ENCODE measurements around the gene NCK2.

NCK2 gene

DNA sequence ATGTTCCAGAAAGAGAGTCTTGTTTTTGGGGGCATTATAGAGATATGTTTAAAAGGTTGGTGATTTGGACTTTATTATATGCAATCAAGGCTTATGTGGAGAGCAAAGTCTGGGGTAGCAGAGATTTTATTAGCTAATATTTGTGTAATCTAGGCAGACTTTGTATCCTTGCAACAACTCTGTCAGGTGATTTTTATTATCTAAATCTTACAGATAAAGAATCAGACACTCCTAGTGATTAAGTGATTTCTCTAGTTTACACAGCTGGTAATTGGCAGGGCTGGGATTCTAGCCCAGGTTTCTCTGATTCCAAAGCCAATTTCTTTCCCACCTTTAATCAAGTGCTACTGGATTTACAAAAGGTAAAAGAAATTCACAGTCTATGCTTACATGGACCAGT lies 33.3 kb upstream of the NCK2 start:
- no peak for TF ChIP-seq ELF4 (IDR thresholded peaks at IDR 0.05)
- no peak for TF ChIP-seq HDGF (IDR thresholded peaks at IDR 0.05; ENCODE audit: borderline replicate concordance)
- no peak for TF ChIP-seq BHLHE40 (IDR thresholded peaks at IDR 0.05; ENCODE audit: borderline replicate concordance)
- no peak for TF ChIP-seq FOXM1 (IDR thresholded peaks at IDR 0.05; ENCODE audit: borderline replicate concordance)
- TF ChIP-seq CTBP1 (IDR thresholded peaks at IDR 0.05; ENCODE audit: borderline replicate concordance), result no peak
- no peak for TF ChIP-seq SP1 (IDR thresholded peaks at IDR 0.05)
- no peak for TF ChIP-seq ARNT (IDR thresholded peaks at IDR 0.05)
- TF ChIP-seq L3MBTL2 (conservative IDR thresholded peaks at IDR 0.05), result no peak
- no peak for TF ChIP-seq FOXK2 (IDR thresholded peaks at IDR 0.05)
- no peak for TF ChIP-seq ZNF384 (IDR thresholded peaks at IDR 0.05)
- TF ChIP-seq FOXA1 (IDR thresholded peaks at IDR 0.05), result no peak
- no peak for TF ChIP-seq NFRKB (IDR thresholded peaks at IDR 0.05)
- TF ChIP-seq TARDBP (IDR thresholded peaks at IDR 0.05), result no peak
- TF ChIP-seq LEF1 (IDR thresholded peaks at IDR 0.05; ENCODE audit: borderline replicate concordance), result no peak
- CTCF ChIA-PET, result no interaction called here
- POLR2A ChIA-PET, result no interaction called here
- DNase-seq (ENCODE audit: extremely low spot score), result no peak

DNA sequence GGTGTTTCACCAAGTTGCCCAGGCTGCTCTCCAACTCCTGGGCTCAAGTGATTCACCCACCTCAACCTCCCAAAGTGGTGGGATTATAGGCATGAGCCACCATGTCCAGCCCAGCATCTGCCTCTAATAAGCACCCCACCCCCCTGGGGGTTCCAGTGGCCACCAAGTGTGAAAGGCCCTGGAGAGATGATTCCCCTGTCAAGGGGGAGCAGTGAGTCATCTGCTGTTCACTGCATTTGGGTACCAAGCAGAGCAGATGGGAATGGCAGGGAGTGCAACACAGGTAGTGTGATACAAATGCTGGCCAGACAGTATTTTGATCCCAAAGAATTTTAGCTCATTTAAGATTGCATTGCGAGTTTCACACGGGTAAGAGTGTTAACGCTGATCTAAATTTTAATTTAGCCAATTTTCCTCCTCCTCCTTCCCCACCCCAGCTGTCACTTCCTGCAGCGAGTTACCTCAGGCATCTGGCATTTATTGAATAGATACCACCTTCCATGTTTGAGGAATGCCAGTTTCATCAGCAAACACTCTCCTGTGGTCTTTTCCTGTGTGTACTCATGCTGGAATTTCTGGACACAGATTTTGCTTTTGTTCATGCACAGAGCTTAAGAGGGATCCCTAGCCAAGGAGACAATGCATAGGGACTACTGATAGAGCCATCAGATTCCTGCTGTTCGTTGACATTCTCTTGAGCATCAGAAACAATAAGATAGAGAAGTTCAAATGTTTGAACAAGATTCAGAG lies 32.4 kb upstream of the NCK2 start:
- no peak for DNase-seq (ENCODE audit: extremely low spot score)
- no peak for TF ChIP-seq FOXK2 (IDR thresholded peaks at IDR 0.05)
- TF ChIP-seq HDGF (IDR thresholded peaks at IDR 0.05; ENCODE audit: borderline replicate concordance), result no peak
- TF ChIP-seq SP1 (IDR thresholded peaks at IDR 0.05), result no peak
- TF ChIP-seq ZNF384 (IDR thresholded peaks at IDR 0.05), result no peak
- no peak for TF ChIP-seq FOXM1 (IDR thresholded peaks at IDR 0.05; ENCODE audit: borderline replicate concordance)
- no peak for TF ChIP-seq FOXA1 (IDR thresholded peaks at IDR 0.05)
- no peak for TF ChIP-seq SUZ12 (IDR thresholded peaks at IDR 0.05)
- no peak for TF ChIP-seq ELF4 (IDR thresholded peaks at IDR 0.05)
- TF ChIP-seq, protein P1, sequence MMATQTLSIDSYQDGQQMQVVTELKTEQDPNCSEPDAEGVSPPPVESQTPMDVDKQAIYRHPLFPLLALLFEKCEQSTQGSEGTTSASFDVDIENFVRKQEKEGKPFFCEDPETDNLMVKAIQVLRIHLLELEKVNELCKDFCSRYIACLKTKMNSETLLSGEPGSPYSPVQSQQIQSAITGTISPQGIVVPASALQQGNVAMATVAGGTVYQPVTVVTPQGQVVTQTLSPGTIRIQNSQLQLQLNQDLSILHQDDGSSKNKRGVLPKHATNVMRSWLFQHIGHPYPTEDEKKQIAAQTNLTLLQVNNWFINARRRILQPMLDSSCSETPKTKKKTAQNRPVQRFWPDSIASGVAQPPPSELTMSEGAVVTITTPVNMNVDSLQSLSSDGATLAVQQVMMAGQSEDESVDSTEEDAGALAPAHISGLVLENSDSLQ (IDR thresholded peaks at IDR 0.05), result no peak
- no peak for TF ChIP-seq TARDBP (IDR thresholded peaks at IDR 0.05)
- no peak for TF ChIP-seq NFRKB (IDR thresholded peaks at IDR 0.05)
- ChIA-PET POLR2A (no interaction called here), CTCF (no interaction called here)

DNA sequence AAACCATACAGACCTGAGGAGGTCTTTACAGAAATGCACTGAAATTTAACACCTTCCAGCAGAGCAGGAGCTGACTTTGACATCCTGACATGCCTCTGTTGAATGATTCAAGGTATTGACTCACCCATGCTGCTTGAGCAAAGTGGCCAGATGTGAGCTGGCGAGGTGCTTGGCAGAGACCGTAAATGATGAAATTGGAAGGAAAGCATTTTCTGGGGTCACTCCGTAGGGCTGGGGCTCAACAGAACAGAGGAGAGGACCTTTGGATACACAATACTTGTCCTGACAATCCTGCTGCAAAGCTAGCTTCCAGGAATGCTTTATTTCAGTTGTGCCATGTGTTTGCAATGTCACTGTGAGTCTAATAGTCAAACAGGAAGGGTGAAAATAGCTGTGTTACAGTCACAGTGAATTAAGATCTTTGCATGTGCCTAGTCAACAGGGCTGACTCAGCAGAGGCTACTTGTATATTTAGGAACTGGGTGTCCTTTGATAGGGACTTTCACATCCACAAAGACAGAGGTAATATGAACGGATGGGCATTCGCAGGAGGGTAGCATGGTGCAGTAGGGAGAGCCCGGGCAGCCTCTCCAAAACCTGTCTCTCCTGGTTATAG lies 31.6 kb upstream of the NCK2 start:
- TF ChIP-seq SP1 (IDR thresholded peaks at IDR 0.05) (no peak), LEF1 (IDR thresholded peaks at IDR 0.05; ENCODE audit: borderline replicate concordance) (no peak), HDGF (IDR thresholded peaks at IDR 0.05; ENCODE audit: borderline replicate concordance) (no peak), CTBP1 (IDR thresholded peaks at IDR 0.05; ENCODE audit: borderline replicate concordance) (no peak), TARDBP (IDR thresholded peaks at IDR 0.05) (no peak), L3MBTL2 (conservative IDR thresholded peaks at IDR 0.05) (no peak), FOXK2 (IDR thresholded peaks at IDR 0.05) (no peak), NFRKB (IDR thresholded peaks at IDR 0.05) (no peak), ELF4 (IDR thresholded peaks at IDR 0.05) (no peak), FOXM1 (IDR thresholded peaks at IDR 0.05; ENCODE audit: borderline replicate concordance) (no peak), BHLHE40 (IDR thresholded peaks at IDR 0.05; ENCODE audit: borderline replicate concordance) (no peak), SUZ12 (IDR thresholded peaks at IDR 0.05) (no peak), FOXA1 (IDR thresholded peaks at IDR 0.05) (no peak), ZNF384 (IDR thresholded peaks at IDR 0.05) (no peak), ARNT (IDR thresholded peaks at IDR 0.05) (no peak)
- TF ChIP-seq, protein P1 (IDR thresholded peaks at IDR 0.05), result no peak
- POLR2A ChIA-PET, result no interaction called here
- DNase-seq (ENCODE audit: extremely low spot score), result no peak
- CTCF ChIA-PET, result no interaction called here

DNA sequence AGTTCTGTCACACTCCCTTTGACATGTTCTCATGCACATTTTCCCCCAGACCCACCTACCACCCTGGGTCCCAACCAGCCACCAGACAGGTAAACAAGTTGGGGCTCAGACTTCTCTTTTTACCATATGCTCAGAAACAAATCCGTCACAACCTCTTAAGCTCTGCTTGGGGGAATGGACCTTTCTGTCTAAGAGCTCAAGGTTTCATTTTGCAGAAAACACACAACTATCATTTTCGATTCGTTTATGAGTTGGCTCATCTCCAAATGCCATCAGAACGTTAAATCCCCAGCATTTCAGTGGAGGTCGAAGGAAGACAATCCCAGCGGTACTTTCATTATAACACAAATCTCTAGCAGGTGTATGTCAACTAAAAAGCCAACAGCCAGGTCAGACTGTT lies 30.6 kb upstream of the NCK2 start:
- ChIA-PET POLR2A (no interaction called here), CTCF (interaction anchor here (0.6 kb wide), 1 partner anchor 74 kb away, joined by 6 read pairs; no protein-coding TSS in a partner anchor)
- no peak for DNase-seq (ENCODE audit: extremely low spot score)
- no peak for TF ChIP-seq FOXM1 (IDR thresholded peaks at IDR 0.05; ENCODE audit: borderline replicate concordance)
- TF ChIP-seq L3MBTL2 (conservative IDR thresholded peaks at IDR 0.05), result no peak
- TF ChIP-seq LEF1 (IDR thresholded peaks at IDR 0.05; ENCODE audit: borderline replicate concordance), result no peak
- TF ChIP-seq HDGF (IDR thresholded peaks at IDR 0.05; ENCODE audit: borderline replicate concordance), result no peak
- TF ChIP-seq, protein P1 (IDR thresholded peaks at IDR 0.05), result no peak
- no peak for TF ChIP-seq BHLHE40 (IDR thresholded peaks at IDR 0.05; ENCODE audit: borderline replicate concordance)
- TF ChIP-seq ELF4 (IDR thresholded peaks at IDR 0.05), result no peak
- TF ChIP-seq FOXK2 (IDR thresholded peaks at IDR 0.05), result no peak
- no peak for TF ChIP-seq SP1 (IDR thresholded peaks at IDR 0.05)
- no peak for TF ChIP-seq ARNT (IDR thresholded peaks at IDR 0.05)
- TF ChIP-seq FOXA1 (IDR thresholded peaks at IDR 0.05), result no peak
- no peak for TF ChIP-seq NFRKB (IDR thresholded peaks at IDR 0.05)
- TF ChIP-seq ZNF384 (IDR thresholded peaks at IDR 0.05), result no peak
- TF ChIP-seq CTBP1 (IDR thresholded peaks at IDR 0.05; ENCODE audit: borderline replicate concordance), result no peak
- no peak for TF ChIP-seq TARDBP (IDR thresholded peaks at IDR 0.05)

DNA sequence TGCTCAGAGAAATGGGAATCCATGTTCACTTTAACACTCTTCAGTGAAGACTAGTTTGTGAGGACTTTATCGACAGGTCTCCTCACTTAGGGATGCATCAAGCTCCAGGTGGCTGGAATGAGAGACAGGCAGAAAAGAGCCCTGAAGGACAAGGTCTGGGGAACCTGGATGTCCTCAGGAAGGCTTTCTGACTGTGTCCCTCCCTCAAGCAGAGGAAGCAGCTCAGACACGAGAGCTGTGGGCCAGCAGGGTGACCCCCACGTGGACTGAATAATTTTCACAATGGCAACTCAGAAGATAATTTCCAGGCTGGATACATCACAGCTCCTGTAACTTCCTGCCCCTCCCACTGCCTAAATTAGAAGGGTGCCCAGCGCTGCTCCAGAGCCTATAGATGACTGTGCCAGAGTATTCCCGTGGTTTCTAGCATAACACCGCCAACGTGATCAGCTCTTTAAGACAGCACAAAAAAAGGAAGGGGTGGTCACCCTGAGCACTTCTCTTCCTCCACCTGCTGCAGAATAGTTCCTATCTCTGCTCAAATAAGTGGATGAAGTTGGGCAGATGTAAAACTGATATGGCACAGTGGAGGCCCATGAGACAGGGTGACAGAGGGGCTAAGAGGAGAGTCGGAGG lies 25.7 kb upstream of the NCK2 start:
- TF ChIP-seq ARNT (IDR thresholded peaks at IDR 0.05), result no peak
- no peak for TF ChIP-seq SUZ12 (IDR thresholded peaks at IDR 0.05)
- no peak for TF ChIP-seq L3MBTL2 (conservative IDR thresholded peaks at IDR 0.05)
- TF ChIP-seq FOXM1 (IDR thresholded peaks at IDR 0.05; ENCODE audit: borderline replicate concordance), result no peak
- no peak for TF ChIP-seq ELF4 (IDR thresholded peaks at IDR 0.05)
- TF ChIP-seq CTBP1 (IDR thresholded peaks at IDR 0.05; ENCODE audit: borderline replicate concordance), result no peak
- no peak for TF ChIP-seq TARDBP (IDR thresholded peaks at IDR 0.05)
- TF ChIP-seq FOXK2 (IDR thresholded peaks at IDR 0.05), result no peak
- TF ChIP-seq HDGF (IDR thresholded peaks at IDR 0.05; ENCODE audit: borderline replicate concordance), result no peak
- TF ChIP-seq, protein P1 (IDR thresholded peaks at IDR 0.05), result no peak
- POLR2A ChIA-PET, result no interaction called here
- DNase-seq (ENCODE audit: extremely low spot score), result no peak
- CTCF ChIA-PET, result interaction anchor here (0.7 kb wide), 1 partner anchor 233 kb away, joined by 3 read pairs; no protein-coding TSS in a partner anchor

All from HEK293T (cell line).